ENCODE results near the gene SGIP1. TPM values are rescaled to one million over a fixed set of nuclear protein-coding genes. Genes with fewer than 3 reads are reported as not detected.

SGIP1 gene
- total and polyA plus RNA-seq, 9 donors, result 0.91 to 7.0 (median 3.3) TPM

DNA sequence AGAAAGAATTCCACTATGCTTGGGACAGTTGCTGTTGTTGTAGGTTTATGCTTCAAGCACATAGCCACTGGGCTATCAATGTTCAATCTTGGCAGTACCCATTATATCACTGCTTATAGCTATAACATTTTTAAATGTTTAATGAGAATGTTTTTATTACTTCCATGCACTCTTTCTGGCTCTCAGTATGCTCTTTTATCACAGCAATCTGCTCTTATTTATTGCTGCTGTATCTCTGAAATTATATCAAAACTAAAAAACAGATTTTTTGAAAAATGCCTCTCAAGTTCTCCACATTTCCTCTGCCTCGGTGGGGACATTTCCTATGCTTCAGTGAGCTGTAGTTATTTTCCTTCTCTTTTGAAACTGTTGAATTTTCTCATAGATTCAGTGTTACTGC is 5.4 kb upstream of the SGIP1 start:
- no peaks in the 10 kb centered on the region for H3K27me3 ChIP-seq
- no peaks in the 10 kb centered on the region for H3K36me3 ChIP-seq
- H3K4me1 ChIP-seq (ENCODE audit: insufficient read depth), result peaks cover 5% of the 10 kb centered on the region
- TF ChIP-seq POLR2A (IDR thresholded peaks at IDR 0.05) (no peak), EP300 (IDR thresholded peaks at IDR 0.05) (no peak)
- TF ChIP-seq, protein P1, sequence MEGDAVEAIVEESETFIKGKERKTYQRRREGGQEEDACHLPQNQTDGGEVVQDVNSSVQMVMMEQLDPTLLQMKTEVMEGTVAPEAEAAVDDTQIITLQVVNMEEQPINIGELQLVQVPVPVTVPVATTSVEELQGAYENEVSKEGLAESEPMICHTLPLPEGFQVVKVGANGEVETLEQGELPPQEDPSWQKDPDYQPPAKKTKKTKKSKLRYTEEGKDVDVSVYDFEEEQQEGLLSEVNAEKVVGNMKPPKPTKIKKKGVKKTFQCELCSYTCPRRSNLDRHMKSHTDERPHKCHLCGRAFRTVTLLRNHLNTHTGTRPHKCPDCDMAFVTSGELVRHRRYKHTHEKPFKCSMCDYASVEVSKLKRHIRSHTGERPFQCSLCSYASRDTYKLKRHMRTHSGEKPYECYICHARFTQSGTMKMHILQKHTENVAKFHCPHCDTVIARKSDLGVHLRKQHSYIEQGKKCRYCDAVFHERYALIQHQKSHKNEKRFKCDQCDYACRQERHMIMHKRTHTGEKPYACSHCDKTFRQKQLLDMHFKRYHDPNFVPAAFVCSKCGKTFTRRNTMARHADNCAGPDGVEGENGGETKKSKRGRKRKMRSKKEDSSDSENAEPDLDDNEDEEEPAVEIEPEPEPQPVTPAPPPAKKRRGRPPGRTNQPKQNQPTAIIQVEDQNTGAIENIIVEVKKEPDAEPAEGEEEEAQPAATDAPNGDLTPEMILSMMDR (IDR thresholded peaks at IDR 0.05), result no peak
- H3K4me3 ChIP-seq, result no peak overlapping the region
- DNase-seq, result no peak
- intact Hi-C loops (cut with DNase I), result no loop called here
- WGBS, 3 donors, result 61 to 70% (median 65%) methylated on average over 1 of the region's 1 CpG
- H3K27ac ChIP-seq, result no peak overlapping the region
- H3K9me3 ChIP-seq, result no peaks in the 10 kb centered on the region

DNA sequence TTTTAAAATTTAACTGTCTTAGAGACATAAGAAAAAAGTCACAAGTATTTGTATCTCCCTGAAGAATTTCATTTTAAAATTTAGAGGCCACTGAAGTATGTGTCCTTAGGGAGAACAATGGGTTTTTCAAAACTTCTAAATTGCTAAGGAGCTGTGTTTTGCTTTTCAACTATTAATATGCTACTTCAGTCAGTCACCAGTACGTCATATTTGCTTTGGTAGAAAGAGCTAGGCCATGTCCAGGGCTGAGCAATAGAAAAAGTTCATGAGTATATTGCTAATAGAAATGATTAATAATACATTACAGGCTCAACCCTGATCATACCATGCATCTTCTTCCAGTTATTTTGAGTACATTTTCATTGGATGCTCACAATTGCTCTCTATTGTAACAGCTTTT is 1.7 kb upstream of the SGIP1 start:
- no peaks in the 10 kb centered on the region for H3K27me3 ChIP-seq
- H3K4me1 ChIP-seq (ENCODE audit: insufficient read depth), result peaks cover 5% of the 10 kb centered on the region

DNA sequence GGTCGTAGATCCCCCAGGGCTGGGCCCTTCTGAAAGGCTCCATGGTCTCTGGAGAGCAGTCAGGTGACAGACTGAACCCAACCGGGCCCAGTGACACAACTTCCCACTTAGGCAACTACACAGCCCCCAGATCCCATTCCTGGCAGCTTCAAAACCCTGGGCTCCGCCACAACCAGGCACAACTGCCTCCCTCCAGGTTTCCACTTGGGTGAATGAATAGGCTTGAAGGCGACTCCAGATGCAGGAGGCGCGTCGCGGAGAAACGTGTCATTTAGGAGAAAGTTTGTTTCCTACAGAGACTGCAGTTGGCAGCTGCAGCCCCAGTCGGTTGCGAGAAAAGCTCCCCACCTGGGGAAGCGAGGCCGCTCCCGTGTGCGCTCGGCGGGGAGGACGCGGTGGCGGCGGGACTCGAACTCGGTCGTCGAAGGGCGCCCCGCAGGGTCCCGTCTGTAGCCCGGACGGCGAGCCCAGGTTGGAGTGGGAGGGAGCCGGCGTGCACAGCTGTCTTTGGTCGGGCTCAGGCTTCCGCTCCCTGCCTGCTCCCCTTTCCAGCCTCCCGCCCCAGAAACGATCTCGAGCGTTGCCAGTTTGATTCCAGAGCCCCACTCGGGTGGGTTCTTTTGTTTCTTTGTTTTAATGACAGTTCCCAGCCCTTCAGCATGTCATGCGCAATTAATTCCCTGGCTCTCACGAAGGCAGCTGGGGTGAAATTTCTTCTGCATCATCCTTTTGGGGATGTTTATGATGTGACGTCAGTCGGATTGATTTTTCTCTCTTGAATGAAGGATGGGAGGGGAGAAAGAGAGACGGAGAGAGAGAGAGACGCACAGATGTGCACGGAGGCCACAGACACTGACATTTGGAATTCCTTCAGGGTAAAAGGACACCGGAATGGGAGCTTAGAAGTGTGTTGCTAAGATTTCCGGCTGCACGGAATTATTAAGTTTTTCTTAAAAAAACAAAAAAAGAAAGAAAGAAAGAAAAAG is 862 bp upstream of the SGIP1 start:
- TF ChIP-seq EP300 (IDR thresholded peaks at IDR 0.05) (no peak), POLR2A (IDR thresholded peaks at IDR 0.05) (no peak)
- TF ChIP-seq, protein P1 (IDR thresholded peaks at IDR 0.05), result no peak
- H3K36me3 ChIP-seq, result no peaks in the 10 kb centered on the region

More for the DNA sequence above, 1.7 kb upstream of the SGIP1 start:
- Histone ChIP-seq H3K4me3 (no peak overlapping the region), H3K9me3 (no peaks in the 10 kb centered on the region), H3K36me3 (no peaks in the 10 kb centered on the region), H3K27ac (no peak overlapping the region)
- no peak for DNase-seq
- TF ChIP-seq POLR2A (IDR thresholded peaks at IDR 0.05) (no peak), EP300 (IDR thresholded peaks at IDR 0.05) (no peak)
- TF ChIP-seq, protein P1 (IDR thresholded peaks at IDR 0.05), result no peak
- 73 to 85% (median 84%) methylated on average over 1 of the region's 1 CpG for WGBS, 3 donors
- intact Hi-C loops (cut with DNase I), result no loop called here

GRCh38 chr1:66535061-66535460 is 1.1 kb downstream of the SGIP1 start:
- H3K27me3 ChIP-seq, result no peaks in the 10 kb centered on the region
- intact Hi-C loops (cut with DNase I), result no loop called here
- peaks cover 5% of the 10 kb centered on the region for H3K4me1 ChIP-seq (ENCODE audit: insufficient read depth)
- no peak overlapping the region for H3K27ac ChIP-seq
- no peak overlapping the region for H3K4me3 ChIP-seq
- H3K9me3 ChIP-seq, result no peaks in the 10 kb centered on the region
- 78 to 92% (median 88%) methylated on average over 2 of the region's 2 CpGs for WGBS, 3 donors
- TF ChIP-seq POLR2A (IDR thresholded peaks at IDR 0.05) (no peak), EP300 (IDR thresholded peaks at IDR 0.05) (no peak)
- TF ChIP-seq, protein P1 (IDR thresholded peaks at IDR 0.05), result no peak
- H3K36me3 ChIP-seq, result no peaks in the 10 kb centered on the region
- no peak for DNase-seq

More for the DNA sequence above, 862 bp upstream of the SGIP1 start:
- no peaks in the 10 kb centered on the region for H3K27me3 ChIP-seq
- peak overlapping the region; percentile 45 for H3K4me3 ChIP-seq
- intact Hi-C loops (cut with DNase I), result no loop called here
- WGBS, 3 donors, result 5 to 8% (median 6%) methylated on average over 49 to 50 of the region's 50 CpGs
- no peak overlapping the region for H3K27ac ChIP-seq
- H3K9me3 ChIP-seq, result no peaks in the 10 kb centered on the region
- peaks cover 5% of the 10 kb centered on the region for H3K4me1 ChIP-seq (ENCODE audit: insufficient read depth)
- peak in 3 of 5 donors; percentile 8 to 34 (median 31) for DNase-seq
